ENCODE data around the gene ANAPC4. TPM values are rescaled to one million over a fixed set of nuclear protein-coding genes. Genes with fewer than 3 reads are reported as not detected.

ANAPC4 gene
- total and polyA plus RNA-seq, 2 of the 4 experiments (the other 2 are of a cell fraction), result 12.4 to 18.3 TPM

DNA sequence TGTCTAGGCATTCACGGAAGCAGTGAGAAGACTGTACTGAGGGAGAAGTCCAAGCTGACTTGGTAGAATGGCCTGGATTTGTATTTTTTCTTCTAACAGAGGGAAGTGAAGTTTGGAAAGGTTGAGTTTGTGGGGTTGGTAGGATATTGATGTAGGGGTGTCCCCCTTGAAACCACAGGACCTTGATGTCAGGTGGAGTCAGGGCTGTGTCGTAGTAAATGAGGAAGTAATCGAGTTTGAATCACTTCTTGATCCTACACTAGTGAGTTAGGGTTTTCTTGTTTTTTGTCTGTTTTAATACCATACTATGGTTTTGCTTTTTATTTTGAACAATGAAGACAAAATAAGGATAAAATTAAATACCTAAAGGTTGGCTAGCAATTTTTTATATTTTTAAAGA is 30.1 kb upstream of the ANAPC4 start:
- dilution Hi-C loops (cut with HindIII; ENCODE audit: low sequenced_read_pairs, unreplicated experiment), result no loop called here
- Histone ChIP-seq H3K9me3 (ENCODE audit: control insufficient read depth, insufficient read depth, low read length) (no peaks in the 10 kb centered on the region), H3K56ac (ENCODE audit: extremely low read depth, insufficient read depth, low read length) (no peak overlapping the region), H3K79me1 (ENCODE audit: low read depth in 1 of 2, low read length in 2 of 2) (peaks cover 0 to 2% of the 10 kb centered on the region in 2 experiments; a peak in 3 of 4 replicates), H3K23ac (ENCODE audit: low read depth, low read length) (no peak overlapping the region), H2BK20ac (ENCODE audit: low read depth, low read length) (no peak overlapping the region), H3K9me1 (ENCODE audit: insufficient read depth, low read length) (no peaks in the 10 kb centered on the region; the same call in 1 of the 2 replicates), H2BK5ac (ENCODE audit: low read depth, low read length, poor library complexity, severe bottlenecking) (no peak overlapping the region), H3K27me3 (ENCODE audit: control insufficient read depth, insufficient read depth, low read length) (no peaks in the 10 kb centered on the region), H3K36me3 (ENCODE audit: control insufficient read depth, insufficient read depth, low read length) (0 out of 2 replicates have a peak, but pooled peaks cover 2% of the 10 kb centered on the region), H2AK5ac (ENCODE audit: low read depth, low read length) (no peak overlapping the region), H3K4me1 (ENCODE audit: control insufficient read depth, insufficient read depth, low read length) (peaks cover 2% of the 10 kb centered on the region; the same call in 1 of the 2 replicates), H3K27ac (ENCODE audit: insufficient read depth, low read length) (no peak overlapping the region), H4K91ac (ENCODE audit: insufficient read depth, low read depth, low read length) (no peak overlapping the region), H3K14ac (replicated peaks; ENCODE audit: low read depth, low read length) (no peak overlapping the region), H2BK15ac (ENCODE audit: low read depth, low read length) (no peak overlapping the region), H4K20me1 (ENCODE audit: insufficient read depth, low read length) (no peaks in the 10 kb centered on the region), H3K4me3 (ENCODE audit: insufficient read depth, low read depth, low read length) (no peak overlapping the region), H3K9ac (ENCODE audit: low read depth, low read length) (no peak overlapping the region), H2AFZ (replicated peaks; ENCODE audit: low read length, poor library complexity) (no peak overlapping the region), H4K8ac (ENCODE audit: low read depth in 2 of 2, low read length in 2 of 2) (no peak overlapping the region), H2AK9ac (replicated peaks; ENCODE audit: low read depth, low read length, poor library complexity) (no peak overlapping the region), H4K5ac (ENCODE audit: low read depth, low read length) (no peak overlapping the region), H2BK120ac (ENCODE audit: low read depth, low read length) (no peak overlapping the region), H3K4me2 (ENCODE audit: low read depth, low read length) (no peak overlapping the region), H3K4ac (ENCODE audit: low read depth, low read length) (no peak overlapping the region), H3K18ac (ENCODE audit: low read depth, low read length) (no peak overlapping the region)
- no peak for DNase-seq
- CTCF ChIA-PET, result interaction anchor here (1.3 kb wide), 1 partner anchor 35 kb away, joined by 6 read pairs; the partner anchor contains the start of gene ZCCHC4
- TF ChIP-seq MXI1 (IDR thresholded peaks at IDR 0.05; ENCODE audit: borderline replicate concordance, low read depth, low read length), result no peak
- no peak for TF ChIP-seq SMC3 (IDR thresholded peaks at IDR 0.05; ENCODE audit: low read depth, low read length)
- TF ChIP-seq, protein P1, sequence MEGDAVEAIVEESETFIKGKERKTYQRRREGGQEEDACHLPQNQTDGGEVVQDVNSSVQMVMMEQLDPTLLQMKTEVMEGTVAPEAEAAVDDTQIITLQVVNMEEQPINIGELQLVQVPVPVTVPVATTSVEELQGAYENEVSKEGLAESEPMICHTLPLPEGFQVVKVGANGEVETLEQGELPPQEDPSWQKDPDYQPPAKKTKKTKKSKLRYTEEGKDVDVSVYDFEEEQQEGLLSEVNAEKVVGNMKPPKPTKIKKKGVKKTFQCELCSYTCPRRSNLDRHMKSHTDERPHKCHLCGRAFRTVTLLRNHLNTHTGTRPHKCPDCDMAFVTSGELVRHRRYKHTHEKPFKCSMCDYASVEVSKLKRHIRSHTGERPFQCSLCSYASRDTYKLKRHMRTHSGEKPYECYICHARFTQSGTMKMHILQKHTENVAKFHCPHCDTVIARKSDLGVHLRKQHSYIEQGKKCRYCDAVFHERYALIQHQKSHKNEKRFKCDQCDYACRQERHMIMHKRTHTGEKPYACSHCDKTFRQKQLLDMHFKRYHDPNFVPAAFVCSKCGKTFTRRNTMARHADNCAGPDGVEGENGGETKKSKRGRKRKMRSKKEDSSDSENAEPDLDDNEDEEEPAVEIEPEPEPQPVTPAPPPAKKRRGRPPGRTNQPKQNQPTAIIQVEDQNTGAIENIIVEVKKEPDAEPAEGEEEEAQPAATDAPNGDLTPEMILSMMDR (conservative IDR thresholded peaks at IDR 0.05; ENCODE audit: low read depth, low read length), result no peak
- no peak for TF ChIP-seq RAD21 (IDR thresholded peaks at IDR 0.05; ENCODE audit: low read length)
- TF ChIP-seq RFX5 (IDR thresholded peaks at IDR 0.05; ENCODE audit: low read depth, low read length), result no peak
- no peak for TF ChIP-seq CHD1 (IDR thresholded peaks at IDR 0.05; ENCODE audit: low read depth, low read length)
- TF ChIP-seq MAFK (IDR thresholded peaks at IDR 0.05; ENCODE audit: low read depth, low read length), result no peak
- TF ChIP-seq NFE2L2 (IDR thresholded peaks at IDR 0.05; ENCODE audit: low read depth, low read length), result no peak
- TF ChIP-seq RCOR1 (IDR thresholded peaks at IDR 0.05; ENCODE audit: insufficient replicate concordance, low read length), result no peak
- TF ChIP-seq FOS (IDR thresholded peaks at IDR 0.05; ENCODE audit: low read depth, low read length), result no peak
- TF ChIP-seq, protein P2, sequence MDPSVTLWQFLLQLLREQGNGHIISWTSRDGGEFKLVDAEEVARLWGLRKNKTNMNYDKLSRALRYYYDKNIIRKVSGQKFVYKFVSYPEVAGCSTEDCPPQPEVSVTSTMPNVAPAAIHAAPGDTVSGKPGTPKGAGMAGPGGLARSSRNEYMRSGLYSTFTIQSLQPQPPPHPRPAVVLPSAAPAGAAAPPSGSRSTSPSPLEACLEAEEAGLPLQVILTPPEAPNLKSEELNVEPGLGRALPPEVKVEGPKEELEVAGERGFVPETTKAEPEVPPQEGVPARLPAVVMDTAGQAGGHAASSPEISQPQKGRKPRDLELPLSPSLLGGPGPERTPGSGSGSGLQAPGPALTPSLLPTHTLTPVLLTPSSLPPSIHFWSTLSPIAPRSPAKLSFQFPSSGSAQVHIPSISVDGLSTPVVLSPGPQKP (IDR thresholded peaks at IDR 0.05; ENCODE audit: borderline replicate concordance, low read depth, low read length), result no peak
- no peak for TF ChIP-seq MAZ (IDR thresholded peaks at IDR 0.05; ENCODE audit: borderline replicate concordance, low read depth, low read length)
- TF ChIP-seq, protein P3, sequence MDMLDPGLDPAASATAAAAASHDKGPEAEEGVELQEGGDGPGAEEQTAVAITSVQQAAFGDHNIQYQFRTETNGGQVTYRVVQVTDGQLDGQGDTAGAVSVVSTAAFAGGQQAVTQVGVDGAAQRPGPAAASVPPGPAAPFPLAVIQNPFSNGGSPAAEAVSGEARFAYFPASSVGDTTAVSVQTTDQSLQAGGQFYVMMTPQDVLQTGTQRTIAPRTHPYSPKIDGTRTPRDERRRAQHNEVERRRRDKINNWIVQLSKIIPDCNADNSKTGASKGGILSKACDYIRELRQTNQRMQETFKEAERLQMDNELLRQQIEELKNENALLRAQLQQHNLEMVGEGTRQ (IDR thresholded peaks at IDR 0.05; ENCODE audit: low read depth, low read length), result no peak
- TF ChIP-seq BHLHE40 (IDR thresholded peaks at IDR 0.05; ENCODE audit: low read depth, low read length), result no peak
- no peak for TF ChIP-seq POLR2A (IDR thresholded peaks at IDR 0.05; ENCODE audit: low read depth, low read length)
- no peak for TF ChIP-seq CEBPB (IDR thresholded peaks at IDR 0.05; ENCODE audit: low read depth, low read length)
- in situ Hi-C loops (cut with MboI; ENCODE audit: low sequenced_read_pairs), result no loop called here
- BruUV-seq (replicated peaks), result no TSS peak
- no CpG with 5 or more reads among the region's 3 CpGs for WGBS, 2 experiments (ENCODE audit: extremely low coverage in 2 of 2, insufficient read length in 1 of 2)
- POLR2A ChIA-PET (ENCODE audit: unreplicated experiment), result no interaction called here
- ATAC-seq (ENCODE audit: low read depth), result no peak
- intact Hi-C loops (cut with micrococcal nuclease), result no loop called here
